Smooth muscle cell of the pulmonary artery (primary cell): ENCODE measurements around the gene NPTX1. TPM values are rescaled to one million over a fixed set of nuclear protein-coding genes. Genes with fewer than 3 reads are reported as not detected.

Experiments
- total RNA-seq: library from RNA; depleted of rRNA; stranded (reverse); fragments of >200 nt; gene quantifications from 2 replicates; pipeline ENCODE4 v1.2.3, GENCODE V29; 2014

Gene NPTX1, protein sequence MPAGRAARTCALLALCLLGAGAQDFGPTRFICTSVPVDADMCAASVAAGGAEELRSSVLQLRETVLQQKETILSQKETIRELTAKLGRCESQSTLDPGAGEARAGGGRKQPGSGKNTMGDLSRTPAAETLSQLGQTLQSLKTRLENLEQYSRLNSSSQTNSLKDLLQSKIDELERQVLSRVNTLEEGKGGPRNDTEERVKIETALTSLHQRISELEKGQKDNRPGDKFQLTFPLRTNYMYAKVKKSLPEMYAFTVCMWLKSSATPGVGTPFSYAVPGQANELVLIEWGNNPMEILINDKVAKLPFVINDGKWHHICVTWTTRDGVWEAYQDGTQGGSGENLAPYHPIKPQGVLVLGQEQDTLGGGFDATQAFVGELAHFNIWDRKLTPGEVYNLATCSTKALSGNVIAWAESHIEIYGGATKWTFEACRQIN
- total RNA-seq, result 7.7 and 8.0 TPM in 2 replicates

DNA sequence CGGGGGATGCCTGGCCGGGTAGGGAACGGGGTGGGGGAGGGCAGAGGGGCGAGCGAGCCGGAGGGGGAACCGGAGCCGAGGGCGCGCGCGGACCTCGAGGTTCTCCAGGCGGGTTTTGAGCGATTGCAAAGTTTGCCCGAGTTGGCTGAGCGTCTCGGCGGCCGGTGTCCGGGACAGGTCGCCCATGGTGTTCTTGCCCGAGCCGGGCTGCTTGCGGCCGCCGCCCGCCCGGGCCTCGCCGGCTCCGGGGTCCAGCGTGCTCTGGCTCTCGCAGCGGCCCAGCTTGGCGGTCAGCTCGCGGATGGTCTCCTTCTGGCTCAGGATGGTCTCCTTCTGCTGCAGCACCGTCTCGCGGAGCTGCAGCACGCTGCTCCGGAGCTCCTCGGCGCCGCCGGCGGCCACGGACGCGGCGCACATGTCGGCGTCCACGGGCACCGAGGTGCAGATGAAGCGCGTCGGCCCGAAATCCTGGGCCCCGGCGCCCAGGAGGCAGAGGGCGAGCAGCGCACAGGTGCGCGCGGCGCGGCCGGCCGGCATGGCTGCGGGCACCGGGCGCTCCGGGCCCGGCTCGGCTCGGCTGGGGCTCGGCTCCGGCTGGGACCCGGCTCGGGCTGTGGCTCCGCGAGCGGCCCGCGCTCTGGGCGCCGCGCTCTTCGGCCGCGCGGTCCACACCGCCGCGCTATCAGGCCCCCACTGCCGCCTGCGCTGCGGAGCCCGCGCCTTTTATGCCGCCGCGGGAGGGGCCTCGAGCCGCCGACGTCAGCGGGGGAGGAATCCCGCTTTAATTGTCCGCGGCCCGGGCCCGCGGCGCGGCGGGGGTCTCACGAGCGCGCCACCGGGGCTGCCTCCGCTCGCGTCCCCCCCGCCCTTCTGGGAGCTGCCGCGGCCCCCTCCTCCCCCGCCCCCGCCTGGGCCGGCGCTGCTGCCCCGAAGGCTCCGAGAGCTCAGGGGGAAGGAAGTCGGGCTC, at the start of gene NPTX1:
Gene NPTX1, minus strand, starts transcription at position 698 of the 967 bp plus-strand sequence. Its CDS starts 161 bp downstream, at position 537.

Other genes starting within 250 kb of the NPTX1 start
- gene RNF213, start 215.8 kb downstream of the NPTX1 start, total RNA-seq, result 189 and 228 TPM in 2 replicates
- gene ENDOV, start 61.4 kb downstream of the NPTX1 start, total RNA-seq, result 28.3 and 35.6 TPM in 2 replicates
- 32.2 and 48.7 TPM in 2 replicates for gene RPTOR, start 68.2 kb upstream of the NPTX1 start, total RNA-seq